ENCODE results near the gene NNAT. TPM values are rescaled to one million over a fixed set of nuclear protein-coding genes. Genes with fewer than 3 reads are reported as not detected.
A peak's percentile ranks its signal among the peaks of the same experiment; 100 is the strongest.
"Not testable (repeated sequence)": the region's sequence is repeated elsewhere in the genome, so short reads cannot be mapped to it uniquely, and the experiment has no call there.

The NNAT gene, protein sequence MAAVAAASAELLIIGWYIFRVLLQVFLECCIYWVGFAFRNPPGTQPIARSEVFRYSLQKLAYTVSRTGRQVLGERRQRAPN
- total RNA-seq (31.4 TPM), polyA plus RNA-seq (61.2 TPM)

- no peak for DNase-seq (ENCODE audit: extremely low spot score)
- WGBS, result 58% methylated on average over 69 of the region's 69 CpGs
- no peaks in the 10 kb centered on the region for H3K4me1 ChIP-seq (ENCODE audit: insufficient read depth)
- H3K27ac ChIP-seq (ENCODE audit: low read depth), result no peak within 1 kb of the TSS
- H3K36me3 ChIP-seq (ENCODE audit: insufficient read depth), result no peaks in the 10 kb centered on the region
- peak within 1 kb of the TSS; percentile 18 for H3K4me3 ChIP-seq (ENCODE audit: low read depth, low read length)
Observed at GRCh38 chr20:37521061-37521771, at the start of gene NNAT. Gene NNAT, plus strand, starts transcription at chr20:37521250. Its CDS starts 82 bp downstream, at chr20:37521332.

DNA sequence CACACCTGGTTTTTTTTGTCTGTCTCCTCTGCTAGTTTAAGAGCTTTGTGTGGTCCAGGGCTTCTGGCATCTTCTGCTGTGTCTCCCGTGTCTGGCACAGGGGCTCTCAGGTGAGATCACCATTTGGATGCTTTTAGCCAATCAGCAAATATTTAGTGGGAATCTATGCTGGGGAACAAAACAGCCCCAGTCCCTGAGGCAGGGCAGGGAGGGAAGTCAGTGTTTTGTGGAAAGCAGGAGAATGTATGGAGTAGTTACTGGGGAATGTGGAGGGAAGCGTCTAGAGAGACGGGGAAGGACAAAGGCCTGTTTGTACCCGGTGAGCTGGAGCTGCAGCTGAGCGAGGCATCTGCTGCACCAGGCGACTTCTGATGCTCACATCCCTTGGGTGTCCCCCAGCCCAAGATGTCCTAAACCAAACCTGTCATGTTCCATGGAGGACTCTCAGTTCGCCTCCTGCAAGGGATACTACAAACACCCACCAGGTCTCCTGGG, 49.3 kb upstream of the NNAT start:
- Histone ChIP-seq H3K4me1 (ENCODE audit: insufficient read depth) (no peaks in the 10 kb centered on the region), H3K27ac (ENCODE audit: low read depth) (no peak overlapping the region), H3K4me3 (ENCODE audit: low read depth, low read length) (no peak overlapping the region), H3K36me3 (ENCODE audit: insufficient read depth) (no peaks in the 10 kb centered on the region)
- DNase-seq (ENCODE audit: extremely low spot score), result no peak
- 80% methylated on average over 7 of the region's 7 CpGs for WGBS

DNA sequence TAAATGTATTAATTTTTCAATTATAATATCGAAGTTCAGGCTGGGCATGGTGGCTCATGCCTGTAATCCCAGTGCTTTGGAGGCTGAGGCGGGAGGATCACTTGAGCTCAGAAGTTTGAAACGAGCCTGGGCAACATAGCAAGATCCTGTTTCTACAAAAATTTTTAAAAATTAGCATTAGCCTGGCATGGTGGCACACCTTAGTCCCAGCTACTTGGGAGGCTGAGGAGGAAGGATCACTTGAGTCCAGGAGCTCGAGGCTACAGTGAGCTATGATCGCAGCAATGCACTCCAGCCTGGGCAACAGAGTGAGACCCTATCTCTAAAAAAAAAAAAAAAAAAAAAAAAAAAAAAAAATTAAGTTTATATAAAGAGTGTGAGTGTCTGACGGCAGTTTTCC, 48.6 kb upstream of the NNAT start:
- H3K4me1 ChIP-seq (ENCODE audit: insufficient read depth); H3K4me3 ChIP-seq (ENCODE audit: low read depth, low read length); DNase-seq (ENCODE audit: extremely low spot score); H3K27ac ChIP-seq (ENCODE audit: low read depth); H3K36me3 ChIP-seq (ENCODE audit: insufficient read depth): not testable (repeated sequence)
- WGBS, result 87% methylated on average over 6 of the region's 6 CpGs

DNA sequence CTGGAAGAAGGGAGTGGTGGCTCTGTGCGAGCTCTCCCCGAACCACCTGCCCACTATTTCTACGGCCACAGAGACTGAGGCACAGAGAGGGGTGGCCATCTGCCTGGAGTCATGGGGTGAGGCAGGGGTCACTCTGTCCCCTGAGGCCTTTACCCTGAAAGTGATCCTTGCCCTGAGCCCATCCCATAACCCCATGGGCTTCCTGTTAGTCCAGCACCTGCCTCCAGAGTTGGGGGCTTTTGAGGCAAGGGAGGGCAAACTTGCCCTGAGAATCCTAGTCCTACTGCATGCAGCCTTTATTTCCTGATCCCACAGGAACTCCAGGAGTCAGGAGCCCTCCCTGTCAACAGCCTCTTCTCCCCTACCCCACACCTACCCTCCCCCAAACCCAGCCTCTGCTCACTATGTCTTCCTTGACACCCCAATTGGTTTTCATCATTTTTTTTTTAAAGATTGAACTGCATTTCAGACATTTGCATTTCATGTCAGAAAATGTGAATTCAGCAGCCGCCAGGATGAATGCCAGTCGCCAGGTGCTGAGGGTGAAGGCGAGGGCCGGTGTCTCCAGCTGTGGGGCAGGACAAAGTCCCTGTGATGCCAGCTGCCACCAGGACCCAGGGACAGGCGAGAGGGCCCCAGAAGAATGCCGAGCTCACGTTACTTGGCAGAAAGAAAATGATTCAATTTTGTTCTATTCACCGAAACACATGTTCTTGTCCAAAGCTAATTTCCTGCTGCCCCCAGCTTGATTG, 47.6 kb upstream of the NNAT start:
- 84% methylated on average over 11 of the region's 11 CpGs for WGBS
- H3K4me3 ChIP-seq (ENCODE audit: low read depth, low read length), result no peak overlapping the region
- H3K4me1 ChIP-seq (ENCODE audit: insufficient read depth), result no peaks in the 10 kb centered on the region
- H3K36me3 ChIP-seq (ENCODE audit: insufficient read depth), result no peaks in the 10 kb centered on the region
- H3K27ac ChIP-seq (ENCODE audit: low read depth), result no peak overlapping the region
- no peak for DNase-seq (ENCODE audit: extremely low spot score)

- WGBS, result 74% methylated on average over 4 of the region's 4 CpGs
- H3K4me1 ChIP-seq (ENCODE audit: insufficient read depth), result no peaks in the 10 kb centered on the region
- DNase-seq (ENCODE audit: extremely low spot score), result no peak
- no peak overlapping the region for H3K4me3 ChIP-seq (ENCODE audit: low read depth, low read length)
- no peaks in the 10 kb centered on the region for H3K36me3 ChIP-seq (ENCODE audit: insufficient read depth)
- H3K27ac ChIP-seq (ENCODE audit: low read depth), result no peak overlapping the region
Observed at GRCh38 chr20:37474386-37474785, 46.7 kb upstream of the NNAT start.

DNA sequence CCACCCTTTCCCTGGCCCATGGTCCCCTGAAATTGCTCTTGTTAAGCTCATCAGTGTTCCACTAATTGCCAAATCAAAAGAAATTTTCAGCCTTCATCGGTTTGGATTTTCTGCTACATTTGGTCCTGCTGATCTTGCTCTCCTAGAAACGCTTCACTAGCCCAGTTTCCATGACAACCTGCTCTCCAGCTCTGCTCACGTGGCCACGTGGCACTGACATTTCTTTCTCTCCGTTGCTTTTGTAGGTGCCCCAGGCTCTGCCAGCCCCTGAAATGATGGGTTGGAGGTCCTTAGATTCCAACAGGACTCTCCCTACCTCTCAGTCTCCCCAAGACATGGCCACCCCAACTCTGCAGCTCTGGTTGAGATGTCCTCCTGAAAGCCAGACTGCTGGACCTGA, 45.8 kb upstream of the NNAT start:
- H3K4me1 ChIP-seq (ENCODE audit: insufficient read depth), result no peaks in the 10 kb centered on the region
- no peaks in the 10 kb centered on the region for H3K36me3 ChIP-seq (ENCODE audit: insufficient read depth)
- 77% methylated on average over 5 of the region's 5 CpGs for WGBS
- H3K27ac ChIP-seq (ENCODE audit: low read depth), result no peak overlapping the region
- DNase-seq (ENCODE audit: extremely low spot score), result no peak
- H3K4me3 ChIP-seq (ENCODE audit: low read depth, low read length), result no peak overlapping the region

DNA sequence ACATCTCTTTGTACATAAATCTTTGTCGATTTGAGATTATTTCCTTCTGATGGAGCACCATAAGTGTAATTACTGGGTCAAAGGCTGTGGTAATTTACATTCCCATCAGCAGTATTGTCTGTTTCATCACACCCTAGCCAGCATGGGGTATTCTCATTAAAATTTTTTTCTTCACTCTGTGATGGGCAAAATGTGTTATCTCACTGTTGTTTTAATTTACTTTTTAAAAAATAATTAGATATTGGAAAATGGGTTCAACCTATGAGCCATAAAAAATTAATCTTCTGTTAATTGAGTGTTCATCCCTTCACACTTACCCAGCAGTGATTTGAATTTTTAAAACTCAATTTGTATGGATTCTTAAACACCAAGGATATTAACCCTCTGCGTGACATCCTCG, 44.0 kb upstream of the NNAT start:
- Histone ChIP-seq H3K4me1 (ENCODE audit: insufficient read depth) (no peaks in the 10 kb centered on the region), H3K36me3 (ENCODE audit: insufficient read depth) (no peaks in the 10 kb centered on the region), H3K27ac (ENCODE audit: low read depth) (no peak overlapping the region), H3K4me3 (ENCODE audit: low read depth, low read length) (no peak overlapping the region)
- WGBS, result 54% methylated on average over 3 of the region's 3 CpGs
- DNase-seq (ENCODE audit: extremely low spot score), result no peak

DNA sequence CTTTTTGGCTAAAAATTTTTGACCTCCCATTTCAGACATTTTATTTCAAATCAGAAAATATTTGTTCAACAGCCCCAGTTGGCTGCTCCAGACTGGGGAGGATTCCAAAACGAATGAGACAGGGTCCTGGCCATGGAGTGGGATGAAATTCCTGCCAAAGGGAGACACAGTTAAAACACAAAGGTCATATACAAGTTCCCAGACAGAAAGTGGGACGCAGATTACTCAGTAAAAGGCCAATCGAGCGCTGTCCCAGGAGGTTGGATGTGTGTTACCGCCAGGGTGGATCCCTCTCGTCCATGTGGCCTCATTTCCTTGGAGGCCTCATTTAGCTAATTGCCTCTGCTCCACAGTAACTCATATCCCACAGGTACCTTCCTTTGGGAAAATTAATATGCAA, 41.8 kb upstream of the NNAT start:
- Histone ChIP-seq H3K4me1 (ENCODE audit: insufficient read depth) (no peaks in the 10 kb centered on the region), H3K36me3 (ENCODE audit: insufficient read depth) (no peaks in the 10 kb centered on the region), H3K4me3 (ENCODE audit: low read depth, low read length) (no peak overlapping the region), H3K27ac (ENCODE audit: low read depth) (no peak overlapping the region)
- WGBS, result 64% methylated on average over 6 of the region's 6 CpGs
- DNase-seq (ENCODE audit: extremely low spot score), result no peak

- H3K4me1 ChIP-seq (ENCODE audit: insufficient read depth), result no peaks in the 10 kb centered on the region
- DNase-seq (ENCODE audit: extremely low spot score), result no peak
- WGBS, result 92% methylated on average over 9 of the region's 9 CpGs
- no peak overlapping the region for H3K4me3 ChIP-seq (ENCODE audit: low read depth, low read length)
- no peaks in the 10 kb centered on the region for H3K36me3 ChIP-seq (ENCODE audit: insufficient read depth)
- no peak overlapping the region for H3K27ac ChIP-seq (ENCODE audit: low read depth)
Observed at GRCh38 chr20:37479925-37480691, 40.9 kb upstream of the NNAT start.

DNA sequence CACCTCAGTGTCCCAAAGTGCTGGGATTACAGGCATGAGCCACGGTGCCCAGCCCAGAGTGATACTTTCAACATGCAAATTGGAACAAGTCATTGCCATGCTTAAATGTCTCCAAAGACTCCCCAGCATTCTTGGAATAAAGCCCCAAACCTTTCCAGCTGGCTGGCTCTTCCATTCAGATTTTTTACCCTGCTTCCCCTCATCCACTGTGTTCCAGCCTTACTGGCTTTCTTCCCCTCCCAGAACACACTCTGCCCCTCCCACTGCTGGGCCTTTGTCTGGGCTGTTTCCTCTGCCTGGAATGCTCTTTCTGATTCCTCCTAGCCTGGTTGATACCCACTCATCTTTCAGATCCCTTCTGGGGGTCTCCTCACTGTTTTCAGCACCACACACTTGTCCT, 40.1 kb upstream of the NNAT start:
- Histone ChIP-seq H3K36me3 (ENCODE audit: insufficient read depth) (no peaks in the 10 kb centered on the region), H3K4me3 (ENCODE audit: low read depth, low read length) (no peak overlapping the region), H3K27ac (ENCODE audit: low read depth) (no peak overlapping the region), H3K4me1 (ENCODE audit: insufficient read depth) (no peaks in the 10 kb centered on the region)
- 67% methylated on average over 1 of the region's 1 CpG for WGBS
- no peak for DNase-seq (ENCODE audit: extremely low spot score)

- Histone ChIP-seq H3K4me3 (ENCODE audit: low read depth, low read length) (no peak overlapping the region), H3K4me1 (ENCODE audit: insufficient read depth) (no peaks in the 10 kb centered on the region), H3K36me3 (ENCODE audit: insufficient read depth) (no peaks in the 10 kb centered on the region), H3K27ac (ENCODE audit: low read depth) (no peak overlapping the region)
- 89% methylated on average over 5 of the region's 5 CpGs for WGBS
- DNase-seq (ENCODE audit: extremely low spot score), result no peak
Observed at GRCh38 chr20:37481610-37482009, 39.4 kb upstream of the NNAT start.

GRCh38 chr20:37484331-37484730, 36.7 kb upstream of the NNAT start:
- Histone ChIP-seq H3K36me3 (ENCODE audit: insufficient read depth) (no peaks in the 10 kb centered on the region), H3K4me3 (ENCODE audit: low read depth, low read length) (no peak overlapping the region), H3K27ac (ENCODE audit: low read depth) (no peak overlapping the region), H3K4me1 (ENCODE audit: insufficient read depth) (no peaks in the 10 kb centered on the region)
- 66% methylated on average over 3 of the region's 3 CpGs for WGBS
- no peak for DNase-seq (ENCODE audit: extremely low spot score)

GRCh38 chr20:37486209-37486608, 34.8 kb upstream of the NNAT start:
- not testable (repeated sequence) for DNase-seq (ENCODE audit: extremely low spot score); H3K4me3 ChIP-seq (ENCODE audit: low read depth, low read length); H3K36me3 ChIP-seq (ENCODE audit: insufficient read depth); H3K27ac ChIP-seq (ENCODE audit: low read depth); H3K4me1 ChIP-seq (ENCODE audit: insufficient read depth)
- WGBS, result 86% methylated on average over 1 of the region's 1 CpG
